GM12875 (cell line): ENCODE measurements around the gene BLOC1S2.

Source experiments
- H3K4me3 ChIP-seq: one replicate; pipeline ENCODE4 v1.5.1; 2011; ENCODE audit warnings: low read depth, low read length, control low read depth
- TF ChIP-seq, protein P1 (sequence below): IDR thresholded peaks from 2 replicates; pipeline ENCODE4 v1.5.1; 2011; ENCODE audit warnings: low read depth, mild to moderate bottlenecking, control low read depth, inconsistent platforms, low read length, moderate library complexity, borderline replicate concordance; ENCODE audit not compliant: insufficient read depth

The BLOC1S2 gene

DNA sequence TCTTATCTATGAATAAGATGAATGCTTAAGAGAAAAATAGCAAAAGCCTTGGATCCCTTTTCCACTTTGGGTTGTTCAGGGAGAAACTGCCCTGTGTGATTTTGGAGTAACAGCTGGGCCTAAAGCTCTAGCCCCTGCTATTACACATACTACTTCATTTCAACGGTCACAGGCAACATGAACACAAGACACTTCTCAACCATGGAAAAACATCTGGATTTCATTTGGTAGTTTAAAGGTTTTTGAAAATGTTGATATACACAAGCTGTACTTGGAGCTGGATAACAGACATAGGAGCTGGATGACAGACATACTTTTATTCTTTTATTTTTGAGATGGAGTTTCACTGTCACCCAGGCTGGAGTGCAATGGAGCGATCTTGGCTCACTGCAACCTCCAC is 54.4 kb downstream of the BLOC1S2 start:
- TF ChIP-seq, protein P1, sequence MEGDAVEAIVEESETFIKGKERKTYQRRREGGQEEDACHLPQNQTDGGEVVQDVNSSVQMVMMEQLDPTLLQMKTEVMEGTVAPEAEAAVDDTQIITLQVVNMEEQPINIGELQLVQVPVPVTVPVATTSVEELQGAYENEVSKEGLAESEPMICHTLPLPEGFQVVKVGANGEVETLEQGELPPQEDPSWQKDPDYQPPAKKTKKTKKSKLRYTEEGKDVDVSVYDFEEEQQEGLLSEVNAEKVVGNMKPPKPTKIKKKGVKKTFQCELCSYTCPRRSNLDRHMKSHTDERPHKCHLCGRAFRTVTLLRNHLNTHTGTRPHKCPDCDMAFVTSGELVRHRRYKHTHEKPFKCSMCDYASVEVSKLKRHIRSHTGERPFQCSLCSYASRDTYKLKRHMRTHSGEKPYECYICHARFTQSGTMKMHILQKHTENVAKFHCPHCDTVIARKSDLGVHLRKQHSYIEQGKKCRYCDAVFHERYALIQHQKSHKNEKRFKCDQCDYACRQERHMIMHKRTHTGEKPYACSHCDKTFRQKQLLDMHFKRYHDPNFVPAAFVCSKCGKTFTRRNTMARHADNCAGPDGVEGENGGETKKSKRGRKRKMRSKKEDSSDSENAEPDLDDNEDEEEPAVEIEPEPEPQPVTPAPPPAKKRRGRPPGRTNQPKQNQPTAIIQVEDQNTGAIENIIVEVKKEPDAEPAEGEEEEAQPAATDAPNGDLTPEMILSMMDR: no peak
- no peak overlapping the region for H3K4me3 ChIP-seq

- TF ChIP-seq, protein P1: no peak
- peak overlapping the region; percentile 59 for H3K4me3 ChIP-seq
Observed at GRCh38 chr10:100229819-100230422, 56.6 kb downstream of the BLOC1S2 start.

GRCh38 chr10:100223879-100224278 is 62.6 kb downstream of the BLOC1S2 start:
- TF ChIP-seq, protein P1: no peak
- H3K4me3 ChIP-seq: no peak overlapping the region
